ENCODE data around the gene ASAP2. TPM values are rescaled to one million over a fixed set of nuclear protein-coding genes. Genes with fewer than 3 reads are reported as not detected.
A peak's percentile ranks its signal among the peaks of the same experiment; 100 is the strongest.

ASAP2 gene
- total RNA-seq, 1 experiment from 2014 or later = 12.6 TPM

DNA sequence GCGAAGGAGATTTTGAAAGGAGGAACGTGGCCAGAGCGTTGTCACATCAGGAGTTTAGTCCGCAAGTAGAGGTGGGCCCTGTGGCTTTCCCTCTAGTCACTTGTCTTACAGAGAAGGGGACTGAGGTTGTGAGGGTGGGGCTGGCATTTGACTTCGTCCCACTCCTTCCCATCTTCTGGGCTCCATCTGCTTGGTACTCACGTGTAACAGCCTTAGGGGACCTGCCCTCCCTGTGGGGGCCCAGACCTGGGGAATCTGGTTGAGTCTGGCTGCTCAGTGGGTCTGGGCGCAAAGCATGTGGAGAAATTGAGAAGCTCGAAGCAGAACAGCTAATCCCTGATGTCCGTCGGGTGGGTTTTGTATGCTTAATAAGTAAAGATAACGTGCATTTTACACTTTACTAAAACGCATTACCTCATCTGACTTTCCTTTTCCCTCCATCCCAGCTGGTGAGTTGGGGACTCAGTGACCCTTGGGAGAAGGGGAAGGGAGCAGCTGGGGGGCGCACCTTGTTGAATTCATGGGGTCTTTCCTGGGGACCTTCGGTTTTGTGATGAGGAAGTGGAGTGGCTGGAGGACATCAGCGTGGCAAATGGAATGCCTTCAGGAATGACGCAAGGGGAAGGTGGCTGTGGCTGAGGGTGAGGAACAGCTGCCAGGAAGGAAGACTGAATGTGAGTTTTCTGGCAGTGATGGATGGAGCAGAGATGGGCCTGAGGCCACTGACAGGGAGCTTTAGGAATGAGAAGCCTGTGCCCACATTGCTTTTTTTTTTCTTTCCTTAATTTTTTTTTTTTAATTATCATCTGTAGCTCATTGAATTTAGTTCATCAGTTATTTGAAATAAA lies 44.8 kb downstream of the ASAP2 start:
- Histone ChIP-seq H3K9ac (ENCODE audit: extremely low read depth, insufficient read length, low read length) (no peak overlapping the region), H3K23ac (ENCODE audit: insufficient read length, low read depth, low read length) (no peak overlapping the region), H2BK12ac (ENCODE audit: insufficient read length, low read depth, low read length) (no peak overlapping the region), H2BK20ac (ENCODE audit: low read depth, low read length, poor library complexity, severe bottlenecking) (no peak overlapping the region), H3K23me2 (ENCODE audit: insufficient read length, low read depth, low read length, poor library complexity, severe bottlenecking) (no peaks in the 10 kb centered on the region), H3K18ac (ENCODE audit: insufficient read length, low read depth, low read length) (no peak overlapping the region), H4K91ac (ENCODE audit: insufficient read length, low read depth, low read length) (no peak overlapping the region), H3K56ac (ENCODE audit: insufficient read length, low read depth, low read length) (no peak overlapping the region), H3K9me3 (ENCODE audit: control insufficient read depth, low read depth, low read length) (no peaks in the 10 kb centered on the region), H2AK5ac (ENCODE audit: insufficient read length, low read length) (no peak overlapping the region), H2BK120ac (ENCODE audit: low read depth, low read length, poor library complexity, severe bottlenecking) (no peak overlapping the region), H3K27me3 (ENCODE audit: insufficient read depth, low read length) (no peaks in the 10 kb centered on the region), H4K5ac (ENCODE audit: insufficient read length, low read depth, low read length) (no peak overlapping the region), H4K8ac (replicated peaks; ENCODE audit: insufficient read length, low read depth, low read length) (no peak overlapping the region), H3K79me2 (ENCODE audit: insufficient read depth, low read length) (0 out of 2 replicates have a peak, but pooled peaks cover 3% of the 10 kb centered on the region), H3K4me2 (ENCODE audit: insufficient read depth, insufficient read length, low read length) (no peak overlapping the region), H3K14ac (ENCODE audit: insufficient read depth, low read length) (no peak overlapping the region), H2BK5ac (ENCODE audit: insufficient read length, low read length) (no peak overlapping the region), H2AFZ (ENCODE audit: low read length) (no peak overlapping the region), H3K4me1 (ENCODE audit: insufficient read depth, low read length) (no peaks in the 10 kb centered on the region), H3K27ac (ENCODE audit: insufficient read length, low read depth, low read length) (no peak overlapping the region), H4K20me1 (ENCODE audit: control insufficient read depth, insufficient read depth, insufficient read length) (no peaks in the 10 kb centered on the region), H3K79me1 (ENCODE audit: insufficient read depth, low read depth, low read length, poor library complexity, severe bottlenecking) (no peaks in the 10 kb centered on the region), H3T11ph (ENCODE audit: low read length) (no peak overlapping the region), H3K4ac (ENCODE audit: low read depth, low read length) (no peak overlapping the region), H2BK15ac (ENCODE audit: low read depth, low read length) (no peak overlapping the region)
- no CpG with 5 or more reads among the region's 16 CpGs for WGBS (ENCODE audit: extremely low coverage, insufficient read length, low lambda C conversion rate)
- H3K4me3 Mint-ChIP-seq = no peak overlapping the region
- H3K9me3 Mint-ChIP-seq = no peaks in the 10 kb centered on the region
- peak overlapping the region in 1 of 3 experiments; percentile 81; a peak in 3 of 7 replicates for H3K27ac Mint-ChIP-seq
- DNase-seq = no peak
- peaks cover 0 to 8% (median 1%) of the 10 kb centered on the region in 3 experiments; a peak in 2 of 7 replicates for H3K36me3 Mint-ChIP-seq (ENCODE audit: insufficient read depth in 1 of 3, low read depth in 3 of 3)
- H3K4me1 Mint-ChIP-seq = peaks cover 35 to 37% of the 10 kb centered on the region in 2 experiments
- TF ChIP-seq, protein P1, sequence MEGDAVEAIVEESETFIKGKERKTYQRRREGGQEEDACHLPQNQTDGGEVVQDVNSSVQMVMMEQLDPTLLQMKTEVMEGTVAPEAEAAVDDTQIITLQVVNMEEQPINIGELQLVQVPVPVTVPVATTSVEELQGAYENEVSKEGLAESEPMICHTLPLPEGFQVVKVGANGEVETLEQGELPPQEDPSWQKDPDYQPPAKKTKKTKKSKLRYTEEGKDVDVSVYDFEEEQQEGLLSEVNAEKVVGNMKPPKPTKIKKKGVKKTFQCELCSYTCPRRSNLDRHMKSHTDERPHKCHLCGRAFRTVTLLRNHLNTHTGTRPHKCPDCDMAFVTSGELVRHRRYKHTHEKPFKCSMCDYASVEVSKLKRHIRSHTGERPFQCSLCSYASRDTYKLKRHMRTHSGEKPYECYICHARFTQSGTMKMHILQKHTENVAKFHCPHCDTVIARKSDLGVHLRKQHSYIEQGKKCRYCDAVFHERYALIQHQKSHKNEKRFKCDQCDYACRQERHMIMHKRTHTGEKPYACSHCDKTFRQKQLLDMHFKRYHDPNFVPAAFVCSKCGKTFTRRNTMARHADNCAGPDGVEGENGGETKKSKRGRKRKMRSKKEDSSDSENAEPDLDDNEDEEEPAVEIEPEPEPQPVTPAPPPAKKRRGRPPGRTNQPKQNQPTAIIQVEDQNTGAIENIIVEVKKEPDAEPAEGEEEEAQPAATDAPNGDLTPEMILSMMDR (conservative IDR thresholded peaks at IDR 0.05) = no peak
- H3K27me3 Mint-ChIP-seq (ENCODE audit: low read depth) = no peaks in the 10 kb centered on the region

All from H9 (cell line).